ENCODE data around the gene RFTN2.

The RFTN2 gene

GRCh38 chr2:197548582-197548981 is 126.8 kb downstream of the RFTN2 start:
- DNase-seq (ENCODE audit: low read depth, low spot score) = no peak

GRCh38 chr2:197547163-197547900 is 128.1 kb downstream of the RFTN2 start:
- DNase-seq (ENCODE audit: low read depth, low spot score) = no peak

GRCh38 chr2:197543206-197543605 is 132.2 kb downstream of the RFTN2 start:
- DNase-seq (ENCODE audit: low read depth, low spot score) = no peak

GRCh38 chr2:197539734-197540133 is 135.7 kb downstream of the RFTN2 start:
- DNase-seq (ENCODE audit: low read depth, low spot score) = no peak

GRCh38 chr2:197538412-197538811 is 137.0 kb downstream of the RFTN2 start:
- DNase-seq (ENCODE audit: low read depth, low spot score) = no peak
